Measurements from ENCODE around the gene SLC12A2.

DNA sequence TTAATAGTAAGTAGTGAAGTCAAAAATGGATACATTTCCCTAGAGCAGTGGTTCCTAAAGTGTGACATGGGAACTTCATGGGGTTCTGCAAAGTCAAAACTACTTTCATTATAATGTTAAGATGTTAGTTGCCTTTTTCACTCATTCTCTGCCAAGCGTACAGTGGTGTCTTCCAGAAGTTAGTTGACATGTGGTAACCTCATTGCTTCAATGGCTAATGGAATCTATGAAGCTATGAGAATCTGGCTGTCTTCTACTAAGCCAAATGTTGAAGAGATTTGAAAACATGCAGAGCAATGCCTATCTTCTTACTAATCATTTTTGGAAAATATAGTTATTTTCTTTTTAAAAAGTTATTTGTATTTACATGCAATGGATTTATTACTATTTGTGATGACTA lies 111.8 kb downstream of the SLC12A2 start:
- TF ChIP-seq EZH2 (IDR thresholded peaks at IDR 0.05; ENCODE audit: borderline replicate concordance, insufficient read depth, low read length, poor library complexity, severe bottlenecking) (no peak), CTCF (IDR thresholded peaks at IDR 0.05; ENCODE audit: poor library complexity, severe bottlenecking) (no peak), MXI1 (conservative IDR thresholded peaks at IDR 0.05; ENCODE audit: poor library complexity, severe bottlenecking) (no peak), SMC3 (conservative IDR thresholded peaks at IDR 0.05; ENCODE audit: poor library complexity) (no peak), POLR2AphosphoS5 (IDR thresholded peaks at IDR 0.05) (no peak), TAF1 (IDR thresholded peaks at IDR 0.05; ENCODE audit: low read depth) (no peak)
- TF ChIP-seq, protein P1, sequence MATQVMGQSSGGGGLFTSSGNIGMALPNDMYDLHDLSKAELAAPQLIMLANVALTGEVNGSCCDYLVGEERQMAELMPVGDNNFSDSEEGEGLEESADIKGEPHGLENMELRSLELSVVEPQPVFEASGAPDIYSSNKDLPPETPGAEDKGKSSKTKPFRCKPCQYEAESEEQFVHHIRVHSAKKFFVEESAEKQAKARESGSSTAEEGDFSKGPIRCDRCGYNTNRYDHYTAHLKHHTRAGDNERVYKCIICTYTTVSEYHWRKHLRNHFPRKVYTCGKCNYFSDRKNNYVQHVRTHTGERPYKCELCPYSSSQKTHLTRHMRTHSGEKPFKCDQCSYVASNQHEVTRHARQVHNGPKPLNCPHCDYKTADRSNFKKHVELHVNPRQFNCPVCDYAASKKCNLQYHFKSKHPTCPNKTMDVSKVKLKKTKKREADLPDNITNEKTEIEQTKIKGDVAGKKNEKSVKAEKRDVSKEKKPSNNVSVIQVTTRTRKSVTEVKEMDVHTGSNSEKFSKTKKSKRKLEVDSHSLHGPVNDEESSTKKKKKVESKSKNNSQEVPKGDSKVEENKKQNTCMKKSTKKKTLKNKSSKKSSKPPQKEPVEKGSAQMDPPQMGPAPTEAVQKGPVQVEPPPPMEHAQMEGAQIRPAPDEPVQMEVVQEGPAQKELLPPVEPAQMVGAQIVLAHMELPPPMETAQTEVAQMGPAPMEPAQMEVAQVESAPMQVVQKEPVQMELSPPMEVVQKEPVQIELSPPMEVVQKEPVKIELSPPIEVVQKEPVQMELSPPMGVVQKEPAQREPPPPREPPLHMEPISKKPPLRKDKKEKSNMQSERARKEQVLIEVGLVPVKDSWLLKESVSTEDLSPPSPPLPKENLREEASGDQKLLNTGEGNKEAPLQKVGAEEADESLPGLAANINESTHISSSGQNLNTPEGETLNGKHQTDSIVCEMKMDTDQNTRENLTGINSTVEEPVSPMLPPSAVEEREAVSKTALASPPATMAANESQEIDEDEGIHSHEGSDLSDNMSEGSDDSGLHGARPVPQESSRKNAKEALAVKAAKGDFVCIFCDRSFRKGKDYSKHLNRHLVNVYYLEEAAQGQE (IDR thresholded peaks at IDR 0.05; ENCODE audit: borderline replicate concordance): no peak

Measured in neural cell (in vitro differentiated cells).